ENCODE results near the gene C7orf57.
"Not testable (repeated sequence)": the region's sequence is repeated elsewhere in the genome, so short reads cannot be mapped to it uniquely, and the experiment has no call there.

C7orf57 gene

DNA sequence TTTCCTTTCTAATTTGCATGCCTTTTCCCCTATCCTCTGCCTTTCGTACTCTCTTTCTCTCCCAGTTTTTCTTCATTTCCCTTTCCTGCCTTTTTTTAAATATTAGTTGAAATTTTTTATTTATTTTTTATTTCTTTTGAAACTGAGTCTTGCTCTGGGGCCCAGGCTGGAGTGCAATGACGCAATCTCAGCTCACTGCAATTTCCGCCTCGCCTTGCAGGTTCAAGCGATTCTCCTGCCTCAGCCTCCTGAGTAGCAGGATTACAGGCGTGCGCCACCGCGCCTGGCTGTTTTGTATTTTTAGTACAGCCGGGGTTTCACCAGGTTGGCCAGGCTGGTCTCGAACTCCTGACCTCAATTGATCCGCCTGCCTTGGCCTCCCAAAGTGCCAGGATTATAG lies 35.9 kb upstream of the C7orf57 start:
- no peak for DNase-seq (ENCODE audit: low spot score)
- TF ChIP-seq, protein P1, sequence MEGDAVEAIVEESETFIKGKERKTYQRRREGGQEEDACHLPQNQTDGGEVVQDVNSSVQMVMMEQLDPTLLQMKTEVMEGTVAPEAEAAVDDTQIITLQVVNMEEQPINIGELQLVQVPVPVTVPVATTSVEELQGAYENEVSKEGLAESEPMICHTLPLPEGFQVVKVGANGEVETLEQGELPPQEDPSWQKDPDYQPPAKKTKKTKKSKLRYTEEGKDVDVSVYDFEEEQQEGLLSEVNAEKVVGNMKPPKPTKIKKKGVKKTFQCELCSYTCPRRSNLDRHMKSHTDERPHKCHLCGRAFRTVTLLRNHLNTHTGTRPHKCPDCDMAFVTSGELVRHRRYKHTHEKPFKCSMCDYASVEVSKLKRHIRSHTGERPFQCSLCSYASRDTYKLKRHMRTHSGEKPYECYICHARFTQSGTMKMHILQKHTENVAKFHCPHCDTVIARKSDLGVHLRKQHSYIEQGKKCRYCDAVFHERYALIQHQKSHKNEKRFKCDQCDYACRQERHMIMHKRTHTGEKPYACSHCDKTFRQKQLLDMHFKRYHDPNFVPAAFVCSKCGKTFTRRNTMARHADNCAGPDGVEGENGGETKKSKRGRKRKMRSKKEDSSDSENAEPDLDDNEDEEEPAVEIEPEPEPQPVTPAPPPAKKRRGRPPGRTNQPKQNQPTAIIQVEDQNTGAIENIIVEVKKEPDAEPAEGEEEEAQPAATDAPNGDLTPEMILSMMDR (IDR thresholded peaks at IDR 0.05; ENCODE audit: extremely low read depth, missing control alignments) = no peak

DNA sequence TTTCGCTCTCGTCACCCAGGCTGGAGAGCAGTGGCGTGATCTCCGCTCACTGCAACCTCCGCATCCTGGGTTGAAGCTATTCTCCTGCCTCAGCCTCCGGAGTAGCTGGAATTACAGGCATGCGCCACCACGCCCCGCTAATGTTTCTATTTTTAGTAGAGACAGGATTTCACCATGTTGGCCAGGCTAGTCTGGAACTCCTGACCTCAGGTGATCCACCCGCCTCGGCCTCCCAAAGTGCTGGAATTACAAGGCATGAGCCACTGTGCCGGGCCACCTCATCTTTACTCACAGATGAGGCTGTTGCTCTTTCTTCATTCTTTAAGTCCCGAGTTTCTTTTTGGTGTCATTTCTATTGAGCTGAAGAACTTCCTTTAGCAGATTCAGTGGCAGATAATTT lies 35.2 kb upstream of the C7orf57 start:
- not testable (repeated sequence) for DNase-seq (ENCODE audit: low spot score)

DNA sequence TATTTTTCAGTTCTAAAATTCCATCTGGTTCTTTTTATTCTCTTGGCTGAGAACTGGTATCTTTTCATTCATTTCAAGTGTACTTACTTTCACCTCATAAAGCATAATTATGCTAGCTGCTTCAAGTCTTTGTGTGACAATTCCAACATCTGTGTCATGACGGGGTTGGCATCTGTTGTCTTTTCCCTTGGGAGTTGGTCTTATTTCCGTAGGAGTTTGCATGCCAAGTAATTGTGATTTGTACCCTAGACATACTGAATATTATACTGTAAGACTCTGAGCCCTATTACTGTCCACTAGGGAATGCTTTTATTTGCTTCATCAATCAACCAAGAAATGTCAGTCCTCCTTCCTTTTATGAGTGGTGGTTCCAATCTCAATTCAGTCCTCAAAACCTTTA lies 31.3 kb upstream of the C7orf57 start:
- TF ChIP-seq, protein P1 (IDR thresholded peaks at IDR 0.05; ENCODE audit: extremely low read depth, missing control alignments) = no peak
- DNase-seq (ENCODE audit: low spot score) = no peak

DNA sequence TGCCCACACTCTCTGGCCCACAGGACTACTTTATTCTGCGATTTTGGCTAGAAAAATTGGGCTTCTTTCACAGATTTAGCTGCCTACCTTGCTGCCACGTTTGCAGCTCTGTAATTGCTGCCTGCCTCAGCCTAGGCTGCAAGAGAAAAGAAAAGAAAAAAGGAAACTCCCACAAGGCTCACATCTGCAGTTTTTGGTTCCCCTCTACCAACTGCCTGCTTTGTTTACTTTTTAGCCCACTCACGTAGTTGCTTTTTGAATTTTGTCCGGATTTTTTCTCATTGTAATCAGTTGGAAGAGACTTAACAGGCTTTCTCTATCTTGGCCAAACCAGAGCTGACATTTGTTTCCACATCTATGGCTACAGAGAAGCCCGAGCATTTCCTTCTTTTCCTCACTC lies 30.7 kb upstream of the C7orf57 start:
- no peak for DNase-seq (ENCODE audit: low spot score)
- TF ChIP-seq, protein P1 (IDR thresholded peaks at IDR 0.05; ENCODE audit: extremely low read depth, missing control alignments) = no peak

DNA sequence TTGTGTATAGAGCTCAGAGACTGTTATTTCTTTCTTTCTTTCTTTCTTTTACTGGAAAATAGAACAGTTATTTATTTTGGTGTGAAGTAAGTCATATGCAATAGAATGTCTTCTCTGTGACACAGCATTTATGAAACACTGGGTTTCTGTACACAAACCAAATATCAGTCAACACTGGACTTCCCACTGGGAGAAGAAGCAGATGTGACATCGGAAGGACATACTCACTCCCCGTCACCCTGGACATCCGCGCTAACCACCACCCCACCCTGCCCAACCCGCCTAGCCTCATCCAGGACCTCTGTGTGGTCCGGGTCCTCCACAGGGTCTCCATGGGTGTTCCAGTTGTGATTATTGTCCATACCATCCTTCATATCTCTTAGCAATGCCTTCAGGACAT lies 28.5 kb upstream of the C7orf57 start:
- TF ChIP-seq, protein P1 (IDR thresholded peaks at IDR 0.05; ENCODE audit: extremely low read depth, missing control alignments) = no peak
- no peak for DNase-seq (ENCODE audit: low spot score)

DNA sequence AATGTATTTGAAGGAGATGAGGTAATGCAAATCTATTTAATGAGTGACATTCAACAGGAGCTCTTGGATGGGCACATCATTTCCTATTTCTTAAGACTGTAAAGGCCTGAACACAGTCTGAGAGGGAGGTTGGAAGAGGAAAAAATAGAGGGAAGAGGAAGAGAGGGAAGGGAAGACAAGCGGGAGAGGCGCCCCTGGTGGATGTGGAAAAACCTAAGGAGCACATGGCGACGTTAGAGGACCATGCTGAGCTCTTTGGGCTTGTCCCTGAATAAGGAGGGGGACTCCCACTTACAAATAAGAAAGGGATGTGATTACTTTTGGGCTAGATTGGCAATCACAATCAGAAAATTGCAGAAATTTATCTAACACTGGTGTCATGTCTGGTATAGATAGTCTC lies 26.1 kb upstream of the C7orf57 start:
- DNase-seq (ENCODE audit: low spot score) = no peak
- TF ChIP-seq, protein P1 (IDR thresholded peaks at IDR 0.05; ENCODE audit: extremely low read depth, missing control alignments) = no peak

DNA sequence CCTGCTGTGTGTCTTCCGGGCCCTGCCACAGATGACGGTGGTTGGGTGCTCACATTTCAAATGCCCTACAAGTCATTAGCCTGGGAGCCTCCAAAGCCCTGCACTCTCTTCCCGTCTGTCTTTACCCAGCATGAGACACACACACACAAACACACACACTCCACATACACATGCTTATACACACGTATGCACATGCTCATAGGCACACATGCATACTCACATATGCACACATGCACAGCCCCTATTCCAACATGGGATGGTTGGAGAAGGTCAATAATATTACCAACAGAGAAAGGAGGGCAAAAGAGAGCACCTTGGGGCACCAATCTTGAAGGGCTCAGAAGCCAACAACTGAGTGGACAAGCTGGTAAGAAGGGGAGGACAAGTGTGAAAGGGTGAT lies 25.4 kb upstream of the C7orf57 start:
- no peak for DNase-seq (ENCODE audit: low spot score)
- TF ChIP-seq, protein P1 (IDR thresholded peaks at IDR 0.05; ENCODE audit: extremely low read depth, missing control alignments) = no peak

DNA sequence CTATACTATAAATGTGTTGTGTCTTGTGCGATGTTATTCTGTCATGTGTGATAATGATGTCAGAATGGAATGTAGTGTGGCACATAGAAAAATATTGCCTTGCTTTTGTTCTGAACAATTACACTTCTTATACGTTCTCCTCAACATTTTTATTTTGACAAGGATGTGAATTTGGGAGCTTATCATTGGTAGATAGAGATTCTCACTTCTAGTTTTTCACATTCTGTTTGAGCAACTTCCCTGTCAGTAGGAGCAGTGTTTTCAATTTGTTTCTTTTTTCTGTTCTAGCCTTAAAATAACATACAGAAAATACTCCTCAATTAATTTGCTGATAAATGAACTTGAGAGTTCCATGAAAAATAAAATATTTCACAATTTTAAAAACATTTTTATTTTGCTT lies 24.0 kb upstream of the C7orf57 start:
- no peak for DNase-seq (ENCODE audit: low spot score)
- TF ChIP-seq, protein P1 (IDR thresholded peaks at IDR 0.05; ENCODE audit: extremely low read depth, missing control alignments) = no peak

Data from GM20000 (cell line).